ENCODE data around the gene HDAC10.
"Not testable (repeated sequence)": the region's sequence is repeated elsewhere in the genome, so short reads cannot be mapped to it uniquely, and the experiment has no call there.

HDAC10 gene

GRCh38 chr22:50285568-50286229 lies 34.6 kb upstream of the HDAC10 start:
- no peak for DNase-seq (ENCODE audit: low read depth in 2 of 2)

- DNase-seq (ENCODE audit: low read depth in 2 of 2), result no peak
Observed at GRCh38 chr22:50284479-50284878, 33.4 kb upstream of the HDAC10 start.

DNA sequence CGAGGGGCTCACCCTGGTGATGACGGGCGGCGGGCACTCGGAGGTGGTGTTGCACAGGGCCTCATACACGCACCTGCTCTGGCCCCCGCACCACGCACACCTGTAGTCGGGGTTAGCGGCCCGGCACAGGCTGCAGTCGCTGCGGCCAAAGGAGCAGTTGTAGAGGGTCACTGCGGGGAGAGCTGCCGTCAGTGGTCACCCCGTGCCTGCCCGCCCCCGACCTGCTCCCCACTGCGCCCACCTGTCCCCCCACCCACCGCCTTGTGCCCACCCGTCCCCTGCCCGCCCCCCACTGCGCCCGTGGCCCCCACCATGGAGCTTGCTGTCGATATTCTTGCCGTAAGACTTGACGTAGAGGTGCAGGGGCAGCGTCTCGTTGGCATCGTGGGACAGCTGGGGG lies 32.8 kb upstream of the HDAC10 start:
- DNase-seq (ENCODE audit: low read depth in 2 of 2), result no peak

DNA sequence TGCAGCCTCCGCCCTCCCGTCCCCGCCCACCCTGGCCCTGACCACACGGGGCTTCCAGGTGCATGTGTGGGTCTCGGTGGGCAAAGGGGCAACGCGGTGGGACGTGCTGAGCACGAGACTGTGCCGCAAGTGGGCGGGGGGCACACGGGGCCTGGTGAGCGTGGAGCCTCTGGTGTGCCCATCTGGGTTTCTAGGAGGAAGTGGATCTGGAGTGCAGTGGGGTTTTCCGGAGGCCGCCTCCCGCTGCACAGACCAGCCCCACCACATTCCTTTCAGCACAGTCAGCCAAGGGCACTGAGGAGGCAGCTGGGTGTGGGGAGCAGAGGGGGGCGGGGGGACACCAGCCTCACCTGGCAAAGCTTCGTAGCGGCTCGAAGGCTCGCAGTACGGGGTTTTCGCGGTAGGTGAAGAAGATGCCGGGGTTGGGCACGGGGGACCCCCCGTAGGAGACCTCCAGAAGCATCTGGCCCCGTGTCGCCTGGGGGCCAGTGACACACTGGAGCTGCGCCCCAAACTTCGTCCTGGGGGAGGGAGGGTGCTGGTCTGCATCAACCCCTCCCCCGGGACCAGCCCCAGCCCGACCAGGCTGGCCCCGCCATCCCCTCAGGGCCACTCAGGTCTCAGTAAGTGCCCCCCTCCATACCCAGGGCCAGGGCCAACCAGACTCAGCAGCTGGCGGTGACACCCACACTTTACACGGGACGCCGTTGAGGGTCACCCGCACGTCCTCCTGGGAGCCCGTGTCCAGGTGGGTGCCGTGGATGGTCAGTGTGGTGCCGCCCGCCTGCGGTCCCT lies 31.5 kb upstream of the HDAC10 start:
- no peak for DNase-seq (ENCODE audit: low read depth in 2 of 2)

DNA sequence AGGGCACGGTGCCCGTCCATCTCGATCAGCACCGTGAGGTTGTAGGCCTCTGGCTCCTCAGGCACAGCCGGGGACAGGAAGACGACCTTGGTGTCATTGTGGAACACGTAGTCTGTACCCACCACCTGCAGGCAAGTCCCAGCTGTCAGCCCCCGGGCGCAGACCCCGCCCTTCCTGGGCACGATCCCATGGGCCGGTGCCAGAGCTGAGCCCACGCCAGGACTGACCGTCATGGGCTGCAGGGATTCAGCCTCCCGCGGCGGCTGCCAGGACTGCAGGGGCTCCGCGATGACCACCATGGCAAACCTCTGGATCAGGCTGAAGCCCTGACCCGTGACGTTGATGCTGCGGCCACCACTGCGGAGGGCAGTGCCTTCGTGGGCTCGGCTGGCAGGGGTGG lies 30.9 kb upstream of the HDAC10 start:
- no peak for DNase-seq (ENCODE audit: low read depth in 2 of 2)

DNA sequence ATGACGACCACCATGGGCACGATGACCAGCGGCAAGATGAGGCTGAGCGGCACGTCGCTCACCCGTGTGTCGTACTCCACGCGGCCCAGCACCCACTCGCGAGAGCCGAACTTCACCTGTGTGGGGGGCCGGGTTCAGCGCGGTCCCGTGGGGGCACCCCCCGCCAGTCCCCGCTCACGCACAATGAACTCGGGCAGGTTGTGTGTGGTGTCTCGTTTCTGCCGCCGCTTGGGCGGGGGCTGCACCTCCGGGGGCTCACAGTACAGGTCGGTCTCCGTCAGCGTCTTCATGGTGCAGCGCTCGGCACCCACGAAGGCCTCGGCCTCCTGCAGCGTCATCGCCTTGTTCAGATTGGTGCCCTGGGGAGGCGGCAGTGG lies 30.3 kb upstream of the HDAC10 start:
- DNase-seq (ENCODE audit: low read depth in 2 of 2), result no peak

- no peak for DNase-seq (ENCODE audit: low read depth in 2 of 2)
Observed at GRCh38 chr22:50280708-50281383, 29.8 kb upstream of the HDAC10 start.

DNA sequence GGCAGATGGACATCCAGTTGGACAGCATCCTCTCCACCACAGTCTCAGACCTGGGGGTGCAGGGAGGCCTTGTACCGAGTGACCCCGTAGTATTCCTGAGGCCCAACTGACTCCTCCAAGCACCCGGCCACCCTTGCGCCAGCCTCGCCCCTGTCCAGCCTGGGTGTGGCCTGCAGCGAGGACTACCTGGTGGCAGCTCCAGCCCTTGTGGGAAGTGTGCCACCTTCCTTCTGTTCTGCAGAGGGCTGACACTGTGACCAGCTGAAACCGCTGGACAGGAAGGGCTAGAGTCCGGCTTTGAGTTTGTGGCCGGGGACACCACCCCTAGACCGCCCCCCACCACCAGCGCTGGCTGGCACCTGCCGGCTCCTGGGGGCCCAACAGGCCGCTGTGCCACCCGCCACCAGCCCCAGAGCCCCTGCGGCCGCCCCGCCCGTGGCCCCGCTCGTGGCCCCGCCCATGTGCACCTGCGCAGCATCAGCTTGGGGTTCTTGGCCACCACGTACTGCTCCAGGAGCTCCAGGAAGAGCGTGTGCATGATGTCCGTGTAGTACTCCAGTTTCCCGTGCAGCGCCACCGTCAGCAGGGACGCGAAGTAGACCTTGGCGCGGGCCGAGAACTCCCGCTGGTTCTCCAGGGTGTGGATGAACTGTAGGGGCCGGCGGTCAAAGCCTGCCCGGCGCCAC lies 29.1 kb upstream of the HDAC10 start:
- DNase-seq (ENCODE audit: low read depth in 2 of 2), result no peak

DNA sequence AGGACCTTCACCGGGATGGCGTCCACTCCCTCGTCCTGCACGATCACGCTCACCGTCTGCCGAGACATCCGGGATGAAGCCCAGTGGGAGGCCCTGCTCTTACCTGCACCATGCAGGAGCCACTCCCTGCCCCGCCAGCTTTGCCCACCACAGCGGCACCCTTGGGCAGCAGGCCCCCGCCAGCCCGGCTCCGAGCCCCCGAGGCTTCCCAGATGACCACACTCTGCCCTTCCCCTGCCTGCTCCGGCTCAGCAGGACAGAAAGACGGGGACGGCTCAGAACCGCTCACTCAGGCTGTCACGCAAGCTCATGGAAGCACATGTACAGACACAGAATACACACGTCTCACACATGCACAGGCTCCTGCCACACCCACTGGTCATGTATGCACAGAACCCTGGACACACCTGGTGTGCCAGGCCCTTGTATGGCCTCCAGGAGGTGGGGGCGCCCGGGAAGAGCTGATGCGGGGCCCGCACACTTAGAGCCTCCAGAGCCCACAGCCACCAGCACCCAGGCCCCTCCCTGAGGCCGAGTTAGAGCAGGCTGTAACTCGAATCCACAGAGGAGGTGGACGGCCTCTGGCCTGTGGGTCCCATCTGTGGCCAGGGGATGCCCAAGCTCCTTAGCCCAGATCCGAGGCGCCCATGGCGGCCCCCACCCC lies 28.0 kb upstream of the HDAC10 start:
- DNase-seq (ENCODE audit: low read depth in 2 of 2), result no peak

- no peak for DNase-seq (ENCODE audit: low read depth in 2 of 2)
Observed at GRCh38 chr22:50278461-50278860, 27.4 kb upstream of the HDAC10 start.

DNA sequence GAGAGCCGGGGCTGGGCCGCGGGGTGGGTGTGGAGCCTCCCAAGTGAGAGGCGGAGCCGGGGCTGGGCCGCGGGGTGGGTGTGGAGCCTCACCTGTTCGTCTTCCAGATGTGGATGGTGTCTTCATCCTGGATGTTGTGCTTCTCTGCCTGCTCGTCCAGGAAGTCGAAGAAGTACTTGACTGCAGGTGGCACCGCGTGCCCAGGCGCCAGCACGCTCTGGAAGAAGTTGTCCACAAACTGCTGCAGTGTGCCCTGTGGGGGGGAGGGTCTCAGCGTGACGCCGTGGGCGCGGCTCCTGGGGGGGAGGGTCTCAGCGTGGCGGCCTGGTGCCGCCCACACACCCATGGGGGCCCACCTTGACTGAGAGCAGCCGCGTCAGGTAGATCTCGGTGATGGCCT lies 26.7 kb upstream of the HDAC10 start:
- no peak for DNase-seq (ENCODE audit: low read depth in 2 of 2)

DNA sequence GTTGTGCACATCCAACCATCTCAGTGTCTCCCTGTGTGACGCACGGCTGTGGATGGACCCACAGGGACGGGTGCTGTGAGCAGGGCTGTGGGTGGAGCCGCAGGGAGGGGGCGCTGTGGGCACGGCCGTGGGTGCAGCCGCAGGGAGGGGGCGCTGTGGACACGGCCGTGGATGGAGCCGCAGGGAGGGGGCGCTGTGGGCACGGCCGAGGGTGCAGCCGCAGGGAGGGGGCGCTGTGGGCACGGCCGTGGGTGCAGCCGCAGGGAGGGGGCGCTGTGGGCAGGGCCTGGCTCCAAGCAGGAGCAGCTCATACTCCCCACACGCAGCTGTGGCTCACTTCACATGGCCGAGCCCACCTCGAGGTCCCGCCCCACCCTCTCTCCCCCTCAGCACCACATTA lies 25.1 kb upstream of the HDAC10 start:
- DNase-seq (ENCODE audit: low read depth in 2 of 2), result no peak

- DNase-seq (ENCODE audit: low read depth in 2 of 2), result no peak
Observed at GRCh38 chr22:50275181-50276055, 24.4 kb upstream of the HDAC10 start.

- no peak for DNase-seq (ENCODE audit: low read depth in 2 of 2)
Observed at GRCh38 chr22:50274771-50275170, 23.7 kb upstream of the HDAC10 start.

DNA sequence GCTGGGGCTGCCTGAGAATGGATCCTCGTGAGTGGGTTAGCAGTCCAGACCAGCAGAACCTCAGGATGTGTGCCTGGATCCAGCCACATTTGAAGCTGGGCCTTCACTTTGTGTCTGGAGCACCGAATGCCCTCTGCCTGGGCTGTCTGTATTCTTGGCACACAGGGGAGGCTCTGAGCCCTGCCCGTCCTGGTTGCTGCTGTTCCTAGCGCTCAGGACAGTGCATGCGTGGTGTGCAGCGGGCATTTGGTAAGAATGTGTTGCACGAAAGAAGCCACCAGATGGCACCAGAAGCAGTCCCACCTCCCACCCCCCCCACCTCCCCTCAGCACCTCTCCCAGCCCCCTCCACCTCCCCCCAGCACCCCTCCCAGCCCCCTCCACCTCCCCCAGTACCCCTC lies 23.2 kb upstream of the HDAC10 start:
- DNase-seq (ENCODE audit: low read depth in 2 of 2), result no peak

DNA sequence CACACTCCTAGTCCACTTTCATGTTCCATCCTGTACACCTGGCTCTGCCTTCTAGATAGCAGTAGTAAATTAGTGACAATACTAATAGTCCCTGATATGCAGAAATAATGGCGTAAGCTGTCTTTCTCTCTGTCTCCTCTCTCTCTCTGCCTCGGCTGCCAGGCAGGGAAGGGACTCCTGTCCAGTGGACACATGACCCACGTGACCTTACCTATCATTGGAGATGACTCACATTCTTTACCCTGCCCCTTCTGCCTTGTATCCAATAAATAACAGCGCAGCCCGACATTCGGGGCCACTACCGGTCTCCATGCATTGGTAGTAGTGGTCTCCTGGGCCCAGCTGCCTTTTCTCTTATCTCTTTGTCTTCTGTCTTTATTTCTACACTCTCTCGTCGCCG lies 22.7 kb upstream of the HDAC10 start:
- not testable (repeated sequence) for DNase-seq (ENCODE audit: low read depth in 2 of 2)

DNA sequence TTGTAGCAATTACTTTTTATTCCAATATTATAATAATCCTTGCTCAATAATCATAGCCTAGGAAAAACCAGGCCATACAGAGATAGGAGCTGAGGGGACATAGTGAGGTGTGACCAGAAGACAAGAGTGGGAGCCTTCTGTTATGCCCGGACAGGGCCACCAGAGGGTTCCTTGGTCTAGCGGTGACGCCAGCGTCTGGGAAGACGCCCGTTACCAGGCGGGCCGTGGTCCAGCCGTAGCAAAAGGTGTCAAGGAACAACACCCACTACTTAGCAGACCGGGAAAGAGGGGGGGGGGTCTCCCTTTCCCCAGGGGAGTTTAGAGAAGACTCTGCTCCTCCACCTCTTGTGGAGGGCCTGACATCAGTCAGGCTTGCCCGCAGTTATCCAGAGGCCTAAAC lies 22.3 kb upstream of the HDAC10 start:
- DNase-seq (ENCODE audit: low read depth in 2 of 2), result not testable (repeated sequence)

DNA sequence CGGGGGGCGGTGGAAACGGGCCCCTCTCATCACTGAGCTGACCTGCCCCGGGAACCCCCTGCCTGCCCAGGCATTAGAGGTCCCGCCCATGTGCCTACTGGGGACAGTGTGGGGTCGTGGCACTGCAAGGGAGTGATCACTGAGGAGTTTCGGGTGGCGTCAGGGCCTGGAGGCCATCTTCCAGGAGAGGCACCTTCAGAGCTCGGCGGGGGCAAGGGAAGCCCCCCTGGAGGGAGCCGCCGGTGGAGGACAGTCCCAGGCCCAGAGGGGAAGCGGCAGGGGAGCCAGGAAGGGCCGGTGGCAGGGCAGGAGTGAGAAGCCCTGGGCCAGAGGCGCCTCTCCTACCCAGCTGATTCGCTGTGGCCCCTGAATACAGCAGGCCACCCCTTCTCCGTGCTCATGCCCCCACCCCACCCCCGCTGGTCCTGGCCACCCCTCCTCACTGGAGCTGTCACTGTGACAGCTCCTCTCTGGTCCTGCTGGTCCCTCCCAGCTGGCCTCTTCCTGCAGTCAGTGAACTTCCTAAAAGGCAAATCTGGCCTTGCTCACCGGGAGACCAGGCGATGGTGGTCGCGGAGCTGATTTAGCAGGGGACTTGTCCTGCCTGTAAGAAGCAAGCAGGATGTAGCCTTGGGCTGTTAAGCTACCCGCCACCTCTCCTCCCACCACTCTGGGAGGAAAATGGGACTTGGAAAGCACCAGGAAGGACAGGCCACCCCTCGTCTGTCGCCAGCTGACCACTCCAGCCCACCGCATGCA lies 21.2 kb upstream of the HDAC10 start:
- DNase-seq (ENCODE audit: low read depth in 2 of 2), result no peak

- no peak for DNase-seq (ENCODE audit: low read depth in 2 of 2)
Observed at GRCh38 chr22:50271519-50271970, 20.5 kb upstream of the HDAC10 start.

All from fibroblast of skin of left quadriceps (primary cell).